ENCODE measurements around the gene PLEKHH3.

DNA sequence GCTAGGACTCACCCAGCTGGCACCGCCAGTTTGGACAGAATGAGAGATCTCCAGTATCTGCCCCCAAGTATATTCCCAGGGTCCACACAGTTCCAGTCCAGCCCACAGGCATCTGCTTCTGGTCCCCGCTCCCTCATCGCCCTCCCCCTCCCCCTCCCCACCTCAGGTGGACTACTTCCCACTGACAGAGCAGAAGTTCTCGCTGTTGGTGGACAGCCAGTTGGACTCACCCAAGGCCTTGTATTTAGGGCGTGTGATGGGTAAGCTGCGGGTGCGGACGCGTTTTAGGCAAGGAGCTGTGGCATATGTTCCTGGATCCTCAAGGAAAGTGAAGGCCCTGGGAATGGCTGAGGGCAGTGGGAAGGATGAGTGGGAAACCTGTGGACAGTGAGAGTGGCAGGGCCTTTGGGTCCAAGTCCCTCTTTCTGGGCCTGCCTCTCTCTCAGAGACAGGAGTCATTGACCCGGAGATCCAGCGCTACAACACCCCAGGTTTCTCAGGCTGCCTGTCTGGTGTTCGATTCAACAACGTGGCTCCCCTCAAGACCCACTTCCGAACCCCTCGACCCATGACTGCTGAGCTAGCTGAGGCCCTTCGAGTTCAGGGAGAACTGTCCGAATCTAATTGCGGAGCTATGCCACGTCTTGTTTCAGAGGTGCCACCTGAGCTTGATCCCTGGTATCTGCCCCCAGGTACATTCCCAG lies 20.5 kb upstream of the PLEKHH3 start:
- TF ChIP-seq CTCF (IDR thresholded peaks at IDR 0.05) = no peak
- TF ChIP-seq POLR2A (IDR thresholded peaks at IDR 0.05) = no peak
